HCT116 (cell line): ENCODE data around the gene AMZ1.

Experiments
- CBX3 ChIP-seq: IDR thresholded peaks from 2 replicates; pipeline ENCODE4 v1.6.1; 2012; ENCODE audit warnings: low read depth
- CEBPB ChIP-seq: IDR thresholded peaks from 2 replicates; pipeline ENCODE4 v1.6.1; 2012; ENCODE audit warnings: low read depth
- ELF1 ChIP-seq: IDR thresholded peaks from 2 replicates; pipeline ENCODE4 v1.6.1; 2012; ENCODE audit warnings: low read depth, borderline replicate concordance
- EZH2 ChIP-seq: fragments of 200-600 bp; sonication (generic); IDR thresholded peaks from 2 replicates; pipeline ENCODE4 v1.6.1; 2017; ENCODE audit warnings: antibody characterized with exemption, mixed run types
- FOSL1 ChIP-seq: IDR thresholded peaks from 2 replicates; pipeline ENCODE4 v1.6.1; 2012; ENCODE audit warnings: low read depth
- JUND ChIP-seq: IDR thresholded peaks from 2 replicates; pipeline ENCODE4 v1.6.1; 2012
- POLR2A ChIP-seq: IDR thresholded peaks from 2 replicates; pipeline ENCODE4 v1.7.0; 2011; ENCODE audit warnings: borderline replicate concordance; ENCODE audit not compliant: insufficient read depth, insufficient read length; ENCODE audit errors: extremely low read depth
- POLR2AphosphoS5 ChIP-seq: IDR thresholded peaks from 2 replicates; pipeline ENCODE4 v1.6.1; 2011; ENCODE audit warnings: mild to moderate bottlenecking, low read depth, low read length, moderate library complexity
- RAD21 ChIP-seq: IDR thresholded peaks from 2 replicates; pipeline ENCODE4 v1.6.1; 2012; ENCODE audit warnings: low read depth, mild to moderate bottlenecking
- YY1 ChIP-seq: IDR thresholded peaks from 2 replicates; pipeline ENCODE4 v1.6.1; 2011; ENCODE audit warnings: low read length, low read depth, moderate library complexity, mild to moderate bottlenecking; ENCODE audit not compliant: insufficient replicate concordance; ENCODE audit errors: extremely low read depth
- TF ChIP-seq, protein P1 (sequence below), 3 experiments: fragments of 200-600 bp in 1 of 3; sonication (generic) in 1 of 3; IDR thresholded peaks in 2 of 3; conservative IDR thresholded peaks in 1 of 3; 2 replicates each; pipeline ENCODE4 v1.5.1; 2012 to 2017; ENCODE audit warnings: low read depth in 2 of 3, low read length in 2 of 3, antibody characterized with exemption in 1 of 3, borderline replicate concordance in 1 of 3, control low read depth in 1 of 3, mild to moderate bottlenecking in 1 of 3, mixed read lengths in 1 of 3, mixed run types in 1 of 3, moderate library complexity in 1 of 3; ENCODE audit not compliant: insufficient read depth in 1 of 3
- TF ChIP-seq, protein P2 (sequence below): IDR thresholded peaks from 2 replicates; pipeline ENCODE4 v1.6.1; 2012; ENCODE audit warnings: low read depth
- TF ChIP-seq, protein P3 (sequence below): IDR thresholded peaks from 2 replicates; pipeline ENCODE4 v1.6.1; 2012
- TF ChIP-seq, protein P4 (sequence below): IDR thresholded peaks from 2 replicates; pipeline ENCODE4 v1.6.1; 2012

DNA sequence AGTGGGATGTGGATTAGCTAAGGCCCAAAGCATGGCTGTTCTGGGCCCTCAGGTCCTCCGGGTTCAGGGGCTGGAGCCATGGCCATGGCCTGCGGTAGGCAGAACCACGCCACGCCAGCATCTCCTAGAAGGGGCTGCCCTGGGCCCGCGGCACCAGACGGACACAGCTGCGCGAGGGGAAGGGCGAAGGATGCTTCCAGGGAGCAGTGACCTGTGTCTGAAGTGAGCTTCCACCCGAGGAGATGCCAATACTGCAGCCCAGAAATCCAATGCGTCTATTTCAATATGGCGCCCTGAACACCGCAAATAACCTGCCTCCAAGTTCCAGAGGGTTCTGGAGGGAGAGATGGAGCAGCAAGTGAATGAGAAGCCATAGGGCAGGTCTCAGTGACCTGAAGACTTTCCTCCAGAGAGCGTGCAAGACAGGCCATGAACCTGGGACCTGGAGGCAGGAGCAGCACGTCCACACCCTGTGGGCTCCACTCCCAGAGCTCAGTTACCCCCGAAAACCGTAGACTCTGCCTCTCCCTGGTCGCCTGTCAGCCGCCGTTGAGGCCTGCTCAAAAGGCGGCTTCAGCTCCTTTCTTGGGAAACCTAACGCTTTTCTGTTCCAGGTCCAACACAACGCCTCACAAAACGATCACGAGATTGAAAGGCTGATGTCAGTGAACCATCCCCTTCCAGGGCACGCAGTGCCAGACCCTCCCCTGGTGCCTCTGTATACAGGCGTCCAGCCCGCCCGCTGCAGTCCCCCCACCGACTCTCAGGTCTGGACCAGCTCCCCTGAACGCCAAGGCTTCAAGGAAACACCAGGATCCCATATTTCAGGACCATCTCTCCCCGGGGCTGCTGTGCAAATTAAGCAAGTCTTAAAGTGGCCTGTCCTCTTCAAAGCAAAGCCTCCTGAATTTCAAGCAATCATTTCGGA, 37.4 kb downstream of the AMZ1 start:
- TF ChIP-seq, protein P1, sequence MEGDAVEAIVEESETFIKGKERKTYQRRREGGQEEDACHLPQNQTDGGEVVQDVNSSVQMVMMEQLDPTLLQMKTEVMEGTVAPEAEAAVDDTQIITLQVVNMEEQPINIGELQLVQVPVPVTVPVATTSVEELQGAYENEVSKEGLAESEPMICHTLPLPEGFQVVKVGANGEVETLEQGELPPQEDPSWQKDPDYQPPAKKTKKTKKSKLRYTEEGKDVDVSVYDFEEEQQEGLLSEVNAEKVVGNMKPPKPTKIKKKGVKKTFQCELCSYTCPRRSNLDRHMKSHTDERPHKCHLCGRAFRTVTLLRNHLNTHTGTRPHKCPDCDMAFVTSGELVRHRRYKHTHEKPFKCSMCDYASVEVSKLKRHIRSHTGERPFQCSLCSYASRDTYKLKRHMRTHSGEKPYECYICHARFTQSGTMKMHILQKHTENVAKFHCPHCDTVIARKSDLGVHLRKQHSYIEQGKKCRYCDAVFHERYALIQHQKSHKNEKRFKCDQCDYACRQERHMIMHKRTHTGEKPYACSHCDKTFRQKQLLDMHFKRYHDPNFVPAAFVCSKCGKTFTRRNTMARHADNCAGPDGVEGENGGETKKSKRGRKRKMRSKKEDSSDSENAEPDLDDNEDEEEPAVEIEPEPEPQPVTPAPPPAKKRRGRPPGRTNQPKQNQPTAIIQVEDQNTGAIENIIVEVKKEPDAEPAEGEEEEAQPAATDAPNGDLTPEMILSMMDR (IDR thresholded peaks at IDR 0.05 in 2 of 3, conservative IDR thresholded peaks at IDR 0.05 in 1 of 3; ENCODE audit: borderline replicate concordance in 1 of 3, insufficient read depth in 1 of 3, low read depth in 2 of 3, low read length in 2 of 3), result no peak
- TF ChIP-seq, protein P2, sequence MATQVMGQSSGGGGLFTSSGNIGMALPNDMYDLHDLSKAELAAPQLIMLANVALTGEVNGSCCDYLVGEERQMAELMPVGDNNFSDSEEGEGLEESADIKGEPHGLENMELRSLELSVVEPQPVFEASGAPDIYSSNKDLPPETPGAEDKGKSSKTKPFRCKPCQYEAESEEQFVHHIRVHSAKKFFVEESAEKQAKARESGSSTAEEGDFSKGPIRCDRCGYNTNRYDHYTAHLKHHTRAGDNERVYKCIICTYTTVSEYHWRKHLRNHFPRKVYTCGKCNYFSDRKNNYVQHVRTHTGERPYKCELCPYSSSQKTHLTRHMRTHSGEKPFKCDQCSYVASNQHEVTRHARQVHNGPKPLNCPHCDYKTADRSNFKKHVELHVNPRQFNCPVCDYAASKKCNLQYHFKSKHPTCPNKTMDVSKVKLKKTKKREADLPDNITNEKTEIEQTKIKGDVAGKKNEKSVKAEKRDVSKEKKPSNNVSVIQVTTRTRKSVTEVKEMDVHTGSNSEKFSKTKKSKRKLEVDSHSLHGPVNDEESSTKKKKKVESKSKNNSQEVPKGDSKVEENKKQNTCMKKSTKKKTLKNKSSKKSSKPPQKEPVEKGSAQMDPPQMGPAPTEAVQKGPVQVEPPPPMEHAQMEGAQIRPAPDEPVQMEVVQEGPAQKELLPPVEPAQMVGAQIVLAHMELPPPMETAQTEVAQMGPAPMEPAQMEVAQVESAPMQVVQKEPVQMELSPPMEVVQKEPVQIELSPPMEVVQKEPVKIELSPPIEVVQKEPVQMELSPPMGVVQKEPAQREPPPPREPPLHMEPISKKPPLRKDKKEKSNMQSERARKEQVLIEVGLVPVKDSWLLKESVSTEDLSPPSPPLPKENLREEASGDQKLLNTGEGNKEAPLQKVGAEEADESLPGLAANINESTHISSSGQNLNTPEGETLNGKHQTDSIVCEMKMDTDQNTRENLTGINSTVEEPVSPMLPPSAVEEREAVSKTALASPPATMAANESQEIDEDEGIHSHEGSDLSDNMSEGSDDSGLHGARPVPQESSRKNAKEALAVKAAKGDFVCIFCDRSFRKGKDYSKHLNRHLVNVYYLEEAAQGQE, result no peak
- TF ChIP-seq EZH2 (no peak), POLR2AphosphoS5 (no peak), POLR2A (no peak), YY1 (no peak), FOSL1 (no peak), CBX3 (no peak), RAD21 (no peak), CEBPB (no peak), JUND (no peak), ELF1 (no peak)
- TF ChIP-seq, protein P3, sequence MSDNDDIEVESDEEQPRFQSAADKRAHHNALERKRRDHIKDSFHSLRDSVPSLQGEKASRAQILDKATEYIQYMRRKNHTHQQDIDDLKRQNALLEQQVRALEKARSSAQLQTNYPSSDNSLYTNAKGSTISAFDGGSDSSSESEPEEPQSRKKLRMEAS, result no peak
- TF ChIP-seq, protein P4, sequence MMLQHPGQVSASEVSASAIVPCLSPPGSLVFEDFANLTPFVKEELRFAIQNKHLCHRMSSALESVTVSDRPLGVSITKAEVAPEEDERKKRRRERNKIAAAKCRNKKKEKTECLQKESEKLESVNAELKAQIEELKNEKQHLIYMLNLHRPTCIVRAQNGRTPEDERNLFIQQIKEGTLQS, result no peak
